H7 (cell line): Measurements from ENCODE around the gene ZNF804B. TPM values are rescaled to one million over a fixed set of nuclear protein-coding genes. Genes with fewer than 3 reads are reported as not detected.

Source experiments
- DNase-seq: peaks from one replicate; pipeline ENCODE4 v3.0.0; 2012
- H3K27me3 ChIP-seq: 2 replicates; pipeline ENCODE4 v1.6.0; 2011; ENCODE audit warnings: mild to moderate bottlenecking, low read length; ENCODE audit not compliant: control insufficient read depth, insufficient read depth
- H3K36me3 ChIP-seq: replicated peaks from 2 replicates; pipeline ENCODE4 v1.5.1; 2011; ENCODE audit warnings: low read length; ENCODE audit not compliant: control insufficient read depth, insufficient read depth
- H3K4me3 ChIP-seq: 2 replicates; pipeline ENCODE4 v1.5.1; 2011; ENCODE audit warnings: low read depth, mild to moderate bottlenecking, control low read depth, low read length, moderate library complexity; ENCODE audit not compliant: insufficient read depth
- total RNA-seq: library from RNA; depleted of rRNA; stranded (reverse); fragments of >200 nt; shearing (Covaris generic); gene quantifications from 2 replicates; pipeline ENCODE4 v1.2.3, GENCODE V29; 2014

Gene ZNF804B
- total RNA-seq, 1 experiment from 2014 or later: not detected

DNA sequence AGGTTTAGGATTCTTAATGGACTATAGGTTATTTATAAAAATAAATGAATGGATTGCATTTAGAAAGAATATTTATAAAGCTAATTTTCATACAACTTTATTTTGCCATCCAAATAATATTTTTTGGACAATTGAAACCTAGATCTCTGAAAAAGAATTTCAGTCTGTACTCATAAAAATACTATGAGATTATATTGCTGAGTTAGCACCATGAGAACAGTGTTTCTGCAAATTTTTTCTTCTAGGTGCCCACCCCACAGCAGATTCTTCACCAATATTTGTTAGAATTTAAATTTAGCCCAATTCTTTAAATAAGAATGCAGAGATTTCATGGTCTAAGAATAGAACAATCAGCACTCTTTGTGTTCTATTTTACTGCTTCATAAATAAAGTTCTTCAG, 121.6 kb downstream of the ZNF804B start:
- H3K4me3 ChIP-seq: no peak overlapping the region
- H3K27me3 ChIP-seq: no peaks in the 10 kb centered on the region
- H3K36me3 ChIP-seq: no peaks in the 10 kb centered on the region
- DNase-seq: no peak

- Histone ChIP-seq H3K36me3 (no peaks in the 10 kb centered on the region), H3K4me3 (no peak overlapping the region), H3K27me3 (no peaks in the 10 kb centered on the region)
- no peak for DNase-seq
These were observed 125.6 kb downstream of the ZNF804B start for GRCh38 chr7:88885131-88885530.

DNA sequence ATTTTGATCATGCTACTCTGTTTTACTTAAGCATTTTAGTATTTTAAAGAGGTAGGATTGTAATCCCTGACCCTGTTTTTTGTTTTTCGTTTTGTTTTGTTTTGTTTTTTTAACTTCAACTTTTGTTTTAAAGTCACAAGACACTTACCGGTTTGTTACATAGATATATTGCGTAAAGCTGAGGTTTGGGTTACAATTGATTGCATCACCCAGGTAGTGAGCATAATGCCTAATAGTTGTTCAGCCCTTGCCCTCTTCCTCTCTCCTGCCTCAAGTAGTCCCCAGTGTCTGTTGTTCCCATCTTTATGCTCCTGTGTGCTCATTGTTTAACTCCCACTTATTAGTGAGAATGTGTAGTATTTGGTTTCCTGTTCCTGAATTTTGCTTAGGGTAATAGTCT, 129.2 kb downstream of the ZNF804B start:
- Histone ChIP-seq H3K27me3 (no peaks in the 10 kb centered on the region), H3K4me3 (no peak overlapping the region), H3K36me3 (no peaks in the 10 kb centered on the region)
- DNase-seq: no peak

- no peak overlapping the region for H3K4me3 ChIP-seq
- H3K36me3 ChIP-seq: no peaks in the 10 kb centered on the region
- no peaks in the 10 kb centered on the region for H3K27me3 ChIP-seq
- no peak for DNase-seq
These were observed 151.0 kb downstream of the ZNF804B start for GRCh38 chr7:88910516-88910915.

DNA sequence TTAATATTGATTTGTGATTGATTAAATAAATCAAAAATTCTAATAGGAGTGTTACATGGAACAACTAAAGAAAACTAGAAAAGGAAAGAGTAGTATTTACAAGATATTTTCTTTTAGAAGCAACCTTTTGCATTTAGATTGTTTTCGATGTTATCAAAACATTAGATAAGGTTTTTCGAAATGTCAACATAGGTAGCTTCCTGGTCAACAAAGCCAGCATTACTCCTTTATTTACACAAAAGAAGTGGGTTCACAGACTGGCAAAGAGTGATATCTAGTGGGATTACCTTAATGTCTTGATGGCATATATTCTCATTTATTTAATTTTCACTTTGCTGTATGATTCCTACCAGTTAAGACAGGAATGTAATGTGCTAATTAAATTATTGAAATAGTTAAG, 153.4 kb downstream of the ZNF804B start:
- no peak for DNase-seq
- H3K27me3 ChIP-seq: no peaks in the 10 kb centered on the region
- no peak overlapping the region for H3K4me3 ChIP-seq
- no peaks in the 10 kb centered on the region for H3K36me3 ChIP-seq

DNA sequence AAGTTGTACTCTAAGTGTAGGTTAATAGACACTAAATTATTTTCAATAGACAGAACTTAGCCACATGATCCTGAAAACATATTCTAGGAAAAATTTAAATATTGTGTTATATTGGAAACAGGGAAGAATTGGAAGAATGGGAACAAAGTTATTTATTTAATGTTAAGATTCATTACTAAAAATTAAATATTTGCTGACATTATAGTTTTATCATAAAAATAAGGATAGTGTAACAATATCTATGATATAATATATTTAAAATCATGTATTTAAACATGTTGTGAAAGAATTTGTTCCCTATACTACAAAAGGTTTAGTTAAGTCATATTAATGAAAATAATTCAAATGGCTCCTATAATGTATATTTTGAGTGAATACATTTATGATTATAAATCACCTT, 156.1 kb downstream of the ZNF804B start:
- no peak overlapping the region for H3K4me3 ChIP-seq
- no peaks in the 10 kb centered on the region for H3K27me3 ChIP-seq
- H3K36me3 ChIP-seq: no peaks in the 10 kb centered on the region
- no peak for DNase-seq

DNA sequence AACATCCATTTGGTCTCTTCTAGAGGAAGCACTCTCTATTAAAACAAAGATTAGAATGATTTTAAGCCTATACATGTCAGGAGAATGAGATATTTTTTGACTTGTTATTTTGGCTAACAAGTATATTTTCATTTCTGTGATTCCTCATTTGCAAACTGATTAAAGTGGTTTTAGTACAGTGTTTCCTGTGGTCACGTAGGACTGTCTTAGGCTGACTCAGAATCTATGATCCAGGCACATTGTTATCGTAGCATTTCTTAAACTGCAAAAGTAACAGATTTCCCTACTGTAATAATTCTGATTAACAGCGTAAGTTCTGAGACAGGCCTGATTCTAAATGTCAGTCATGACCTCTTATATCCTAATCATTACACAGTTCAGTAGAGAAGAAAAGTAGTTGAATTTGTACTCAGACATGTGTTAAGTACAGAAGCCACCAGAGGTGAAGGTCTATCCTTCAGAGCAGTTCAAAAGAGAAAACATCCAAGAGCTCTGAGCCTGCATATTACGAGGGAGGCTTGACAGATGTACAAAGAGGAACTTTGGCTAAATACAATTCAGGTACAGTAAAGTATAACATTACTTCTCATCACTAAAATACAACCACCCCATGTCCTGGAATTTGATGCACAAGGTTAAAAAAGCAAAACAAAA, 160.1 kb downstream of the ZNF804B start:
- no peaks in the 10 kb centered on the region for H3K27me3 ChIP-seq
- no peaks in the 10 kb centered on the region for H3K36me3 ChIP-seq
- DNase-seq: no peak
- H3K4me3 ChIP-seq: no peak overlapping the region

DNA sequence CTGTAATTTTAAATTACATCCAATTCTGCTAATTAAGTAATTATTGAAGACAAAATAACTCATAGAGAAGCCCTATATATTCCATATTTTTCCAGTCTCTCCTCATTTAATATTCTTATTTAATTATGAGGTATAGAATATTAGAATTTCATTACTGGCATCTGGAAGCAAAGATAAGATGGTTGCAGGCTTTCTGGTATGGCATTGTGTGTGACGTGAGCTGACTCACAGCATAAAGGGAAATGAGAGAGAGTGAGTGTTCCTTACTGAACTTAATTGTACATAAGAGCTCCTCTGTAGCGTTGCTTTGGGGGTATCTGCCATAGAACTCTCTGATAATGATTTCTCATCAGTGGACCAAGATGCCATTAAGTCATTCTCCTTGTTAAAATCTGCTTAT, 163.4 kb downstream of the ZNF804B start:
- Histone ChIP-seq H3K4me3 (no peak overlapping the region), H3K27me3 (no peaks in the 10 kb centered on the region), H3K36me3 (no peaks in the 10 kb centered on the region)
- no peak for DNase-seq

- DNase-seq: no peak
- Histone ChIP-seq H3K27me3 (no peaks in the 10 kb centered on the region), H3K4me3 (no peak overlapping the region), H3K36me3 (no peaks in the 10 kb centered on the region)
These were observed 168.8 kb downstream of the ZNF804B start for GRCh38 chr7:88928276-88928675.

- Histone ChIP-seq H3K27me3 (no peaks in the 10 kb centered on the region), H3K4me3 (no peak overlapping the region), H3K36me3 (no peaks in the 10 kb centered on the region)
- no peak for DNase-seq
These were observed 170.2 kb downstream of the ZNF804B start for GRCh38 chr7:88929719-88930118.

GRCh38 chr7:88933285-88933684, 173.8 kb downstream of the ZNF804B start:
- H3K4me3 ChIP-seq: no peak overlapping the region
- no peaks in the 10 kb centered on the region for H3K36me3 ChIP-seq
- H3K27me3 ChIP-seq: no peaks in the 10 kb centered on the region
- DNase-seq: no peak

DNA sequence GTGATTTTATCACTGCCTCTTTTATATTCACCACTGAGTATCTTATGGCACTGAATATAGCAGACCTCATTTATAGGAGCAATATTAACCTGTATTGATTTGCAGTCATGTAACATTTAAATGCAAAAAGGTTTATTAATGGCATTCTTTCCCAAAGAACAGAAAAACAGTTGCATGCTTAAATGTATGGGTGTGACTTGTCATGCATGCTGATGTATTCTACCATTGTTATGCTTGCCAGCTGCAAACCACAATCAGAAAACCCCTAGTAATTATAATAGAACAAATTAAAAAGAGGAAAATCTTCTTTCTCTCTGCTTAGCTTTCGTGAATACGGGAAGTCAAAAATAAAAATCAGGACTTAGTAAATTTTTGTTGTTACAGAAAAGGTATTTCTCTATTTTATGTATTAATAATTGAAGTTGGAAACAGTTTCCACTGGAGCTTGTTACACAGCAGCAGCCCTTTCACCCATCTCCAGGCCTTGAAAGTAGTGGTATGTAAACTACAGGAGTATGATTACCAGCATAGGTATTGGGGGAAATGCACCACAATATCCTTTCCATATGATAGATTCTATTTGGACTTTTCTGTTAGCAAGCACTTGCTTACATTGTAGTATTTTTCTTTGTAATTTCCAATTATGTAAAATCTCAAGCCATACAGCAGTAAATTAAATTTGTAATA, 183.5 kb downstream of the ZNF804B start:
- Histone ChIP-seq H3K4me3 (no peak overlapping the region), H3K27me3 (no peaks in the 10 kb centered on the region), H3K36me3 (no peaks in the 10 kb centered on the region)
- DNase-seq: no peak

DNA sequence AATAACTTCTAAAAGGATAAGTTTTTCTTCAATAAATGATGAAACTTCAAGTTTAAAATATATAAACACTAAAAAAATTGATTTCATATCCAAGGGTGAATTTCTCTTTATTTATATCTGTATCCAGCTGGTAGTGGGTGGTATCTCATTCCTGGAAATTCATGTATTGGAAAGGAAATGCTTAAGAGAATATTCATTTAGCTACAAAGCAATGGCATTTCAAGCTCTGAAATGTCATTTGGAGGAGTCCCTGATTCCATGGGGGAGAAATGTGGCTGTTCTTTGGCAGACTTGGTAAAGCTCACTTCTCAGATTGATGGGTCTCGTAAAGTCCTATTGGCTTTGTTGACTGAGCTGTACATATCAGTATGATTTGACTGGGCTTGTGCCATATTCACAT, 192.3 kb downstream of the ZNF804B start:
- no peak for DNase-seq
- no peak overlapping the region for H3K4me3 ChIP-seq
- H3K27me3 ChIP-seq: no peaks in the 10 kb centered on the region
- H3K36me3 ChIP-seq: no peaks in the 10 kb centered on the region

DNA sequence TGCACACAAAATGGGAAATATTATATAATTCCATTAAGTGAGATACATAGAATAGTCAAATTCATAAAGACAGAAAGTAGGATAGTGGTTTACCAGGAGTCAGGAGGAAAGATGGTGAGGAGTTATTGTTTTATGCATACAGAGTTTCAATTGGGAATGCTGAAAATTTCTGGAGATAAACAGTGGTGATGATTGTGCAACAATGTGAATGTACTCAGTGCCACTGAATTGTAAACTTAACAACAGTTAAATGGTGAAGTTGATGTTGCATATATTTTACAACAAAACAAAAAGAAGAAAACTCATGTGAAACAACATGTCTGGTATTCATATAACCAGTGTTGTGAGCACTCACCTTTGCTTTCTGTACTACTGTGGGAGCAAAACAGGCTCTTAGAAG, 204.9 kb downstream of the ZNF804B start:
- H3K27me3 ChIP-seq: no peaks in the 10 kb centered on the region

GRCh38 chr7:88965371-88965770, 205.9 kb downstream of the ZNF804B start:
- no peak for DNase-seq
- Histone ChIP-seq H3K36me3 (no peaks in the 10 kb centered on the region), H3K27me3 (no peaks in the 10 kb centered on the region), H3K4me3 (no peak overlapping the region)

More for the DNA sequence above, 204.9 kb downstream of the ZNF804B start:
- no peaks in the 10 kb centered on the region for H3K36me3 ChIP-seq
- DNase-seq: no peak
- no peak overlapping the region for H3K4me3 ChIP-seq
